HCT116 (cell line): ENCODE data around the gene TNFRSF8. TPM values are rescaled to one million over a fixed set of nuclear protein-coding genes. Genes with fewer than 3 reads are reported as not detected.

Source experiments
- ATAC-seq: fragments of 200-7000 bp; cut with Tn5 transposase; 2 replicates; pipeline ENCODE4 v1.9.1; 2020; ENCODE audit warnings: mild to moderate bottlenecking, moderate library complexity
- BruUV-seq: library from RNA; stranded (reverse); fragments of 400-500 nt; replicated peaks from 2 replicates; lab custom pipeline; 2021; lab: Mats Ljungman, UMichigan
- CTCF ChIA-PET: fragments of 300-600 bp; sonication (Branson Sonifier 250); formaldehyde crosslinking; loops from one replicate; lab custom pipeline; 2021; ENCODE audit warnings: antibody characterized with exemption; lab: Charles Lee
- POLR2A ChIA-PET: fragments of 300-600, 350-600 bp; sonication (Branson Sonifier 250); formaldehyde crosslinking; loops from one replicate; lab custom pipeline; 2021; ENCODE audit warnings: antibody characterized with exemption; lab: Charles Lee
- RAD21 ChIA-PET, 2 experiments: fragments of 300-600 bp; sonication (Branson Sonifier 250); formaldehyde crosslinking; loops; one replicate each; lab custom pipeline; 2023; ENCODE audit warnings: low total read pairs in 2 of 2; ENCODE audit not compliant: uncharacterized antibody in 2 of 2, unreplicated experiment in 2 of 2, low non-redundant PET in 1 of 2; lab: Charles Lee
- DNase-seq: peaks from one replicate; pipeline ENCODE4 v3.0.0-alpha.2; 2010; ENCODE audit warnings: low read depth, low spot score
- H2AFZ ChIP-seq: fragments of 200-600 bp; shearing (Covaris generic), sonication (generic); 2 replicates; pipeline ENCODE4 v1.6.1; 2017; ENCODE audit warnings: low read depth, mixed run types, mixed read lengths, antibody characterized with exemption, low read length; ENCODE audit not compliant: poor library complexity, severe bottlenecking
- H3K27ac ChIP-seq: 2 replicates; pipeline ENCODE4 v1.5.1; 2012; ENCODE audit warnings: low read depth, low read length
- H3K27me3 ChIP-seq: fragments of 200-600 bp; sonication (generic); 2 replicates; pipeline ENCODE4 v1.6.1; 2016; ENCODE audit warnings: mixed run types, low read length, mixed read lengths; ENCODE audit not compliant: insufficient read depth
- H3K36me3 ChIP-seq, 2 experiments: fragments of 200-500 bp in 1 of 2; fragments of 200-600 bp in 1 of 2; sonication (Bioruptor generic) in 1 of 2; sonication (generic) in 1 of 2; 2 replicates each; pipeline versions ENCODE4 v1.5.1 to v1.6.1; 2014 to 2016; ENCODE audit warnings: low read length in 2 of 2, inconsistent platforms in 1 of 2, mixed read lengths in 1 of 2, mixed run types in 1 of 2; ENCODE audit not compliant: insufficient read depth in 2 of 2, control insufficient read depth in 1 of 2
- H3K4me1 ChIP-seq, 2 experiments: fragments of 200-600 bp in 1 of 2; sonication (generic) in 1 of 2; 2 replicates each; pipeline versions ENCODE4 v1.5.1 to v1.6.1; 2012 to 2017; ENCODE audit warnings: low read length in 2 of 2, inconsistent platforms in 1 of 2, mild to moderate bottlenecking in 1 of 2, mixed read lengths in 1 of 2, mixed run types in 1 of 2, moderate library complexity in 1 of 2; ENCODE audit not compliant: insufficient read depth in 2 of 2, control insufficient read depth in 1 of 2
- H3K4me2 ChIP-seq: fragments of 200-600 bp; sonication (generic); 2 replicates; pipeline ENCODE4 v1.6.1; 2017; ENCODE audit warnings: mixed run types, low read length, mixed read lengths
- H3K4me3 ChIP-seq, 2 experiments: fragments of 200-600 bp in 1 of 2; sonication (generic) in 1 of 2; replicated peaks in 1 of 2; 2 replicates each; pipeline ENCODE4 v1.5.1; 2011 to 2016; ENCODE audit warnings: low read length in 2 of 2, control low read depth in 1 of 2, low read depth in 1 of 2, mild to moderate bottlenecking in 1 of 2, mixed read lengths in 1 of 2, mixed run types in 1 of 2
- H3K79me2 ChIP-seq: fragments of 200-600 bp; sonication (generic); 2 replicates; pipeline ENCODE4 v1.6.1; 2017; ENCODE audit warnings: mild to moderate bottlenecking, mixed run types, low read length, moderate library complexity, mixed read lengths; ENCODE audit not compliant: insufficient read depth
- H3K9ac ChIP-seq: fragments of 200-600 bp; sonication (generic); 2 replicates; pipeline ENCODE4 v1.6.1; 2016; ENCODE audit warnings: low read length, mixed read lengths
- H3K9me2 ChIP-seq: fragments of 200-600 bp; sonication (generic), shearing (Covaris generic); 2 replicates; pipeline ENCODE4 v1.6.1; 2017; ENCODE audit warnings: mixed run types, mild to moderate bottlenecking, moderate library complexity; ENCODE audit not compliant: insufficient read depth
- H3K9me3 ChIP-seq, 2 experiments: fragments of 200-500 bp in 1 of 2; fragments of 200-600 bp in 1 of 2; sonication (Bioruptor generic) in 1 of 2; sonication (generic) in 1 of 2; 2 replicates each; pipeline ENCODE4 v1.6.1; 2014 to 2017; ENCODE audit warnings: low read length in 2 of 2, mixed read lengths in 2 of 2, inconsistent platforms in 1 of 2, low read depth in 1 of 2, mild to moderate bottlenecking in 1 of 2, mixed run types in 1 of 2, moderate library complexity in 1 of 2; ENCODE audit not compliant: control insufficient read depth in 1 of 2, insufficient read depth in 1 of 2
- H4K20me1 ChIP-seq: fragments of 200-600 bp; sonication (generic), shearing (Covaris generic); 2 replicates; pipeline ENCODE4 v1.6.1; 2017; ENCODE audit warnings: mixed run types, mild to moderate bottlenecking, moderate library complexity; ENCODE audit not compliant: insufficient read depth
- CBX3 ChIP-seq: IDR thresholded peaks from 2 replicates; pipeline ENCODE4 v1.6.1; 2012; ENCODE audit warnings: low read depth
- CEBPB ChIP-seq: IDR thresholded peaks from 2 replicates; pipeline ENCODE4 v1.6.1; 2012; ENCODE audit warnings: low read depth
- ELF1 ChIP-seq: IDR thresholded peaks from 2 replicates; pipeline ENCODE4 v1.6.1; 2012; ENCODE audit warnings: low read depth, borderline replicate concordance
- JUND ChIP-seq: IDR thresholded peaks from 2 replicates; pipeline ENCODE4 v1.6.1; 2012
- MAX ChIP-seq: IDR thresholded peaks from 2 replicates; pipeline ENCODE4 v1.6.1; 2012
- POLR2A ChIP-seq: IDR thresholded peaks from 2 replicates; pipeline ENCODE4 v1.7.0; 2011; ENCODE audit warnings: borderline replicate concordance; ENCODE audit not compliant: insufficient read depth, insufficient read length; ENCODE audit errors: extremely low read depth
- RAD21 ChIP-seq: IDR thresholded peaks from 2 replicates; pipeline ENCODE4 v1.6.1; 2012; ENCODE audit warnings: low read depth, mild to moderate bottlenecking
- SIN3A ChIP-seq: IDR thresholded peaks from 2 replicates; pipeline ENCODE4 v1.6.1; 2012; ENCODE audit warnings: low read depth
- SP1 ChIP-seq: IDR thresholded peaks from 2 replicates; pipeline ENCODE4 v1.6.1; 2012; ENCODE audit warnings: low read depth
- SRF ChIP-seq: IDR thresholded peaks from 2 replicates; pipeline ENCODE4 v1.6.1; 2012; ENCODE audit warnings: low read depth
- TCF7L2 ChIP-seq: IDR thresholded peaks from 2 replicates; pipeline ENCODE4 v1.7.0; 2011; ENCODE audit warnings: borderline replicate concordance, inconsistent platforms; ENCODE audit not compliant: insufficient read depth, insufficient read length; ENCODE audit errors: extremely low read depth
- YY1 ChIP-seq: IDR thresholded peaks from 2 replicates; pipeline ENCODE4 v1.6.1; 2011; ENCODE audit warnings: low read length, low read depth, moderate library complexity, mild to moderate bottlenecking; ENCODE audit not compliant: insufficient replicate concordance; ENCODE audit errors: extremely low read depth
- ZFX ChIP-seq: fragments of 450-650 bp; IDR thresholded peaks from 2 replicates; pipeline ENCODE4 v1.6.1; 2017
- intact Hi-C: fragments of 100-400 bp; cut with micrococcal nuclease; formaldehyde crosslinking; loops from 2 replicates; pipeline ENCODE4 v1.10.0; 2022
- total RNA-seq: library from RNA; stranded (reverse); gene quantifications from one replicate; pipeline ENCODE4 v1.2.1, GENCODE V29; 2021; ENCODE audit not compliant: unreplicated experiment
- TF ChIP-seq, protein P1 (sequence below): IDR thresholded peaks from 2 replicates; pipeline ENCODE4 v1.6.1; 2011; ENCODE audit warnings: mild to moderate bottlenecking, low read length, moderate library complexity; ENCODE audit not compliant: insufficient replicate concordance; ENCODE audit errors: extremely low read depth
- TF ChIP-seq, protein P2 (sequence below): IDR thresholded peaks from 2 replicates; pipeline ENCODE4 v1.6.1; 2012; ENCODE audit warnings: low read depth

TNFRSF8 gene
- total RNA-seq, 1 experiment from 2014 or later = 0.17 TPM

- POLR2A ChIA-PET = interaction anchor here (1.1 to 2.0 kb wide), 2 partner anchors 11 to 19 kb away, joined by 4 to 5 read pairs; partner anchors contain the start of gene MIIP
- H3K4me1 ChIP-seq = no peaks in the 10 kb centered on the region
- no peaks in the 10 kb centered on the region for H3K27me3 ChIP-seq
These were observed 25.4 kb upstream of the TNFRSF8 start for GRCh38 chr1:12037486-12038355.

More at GRCh38 chr1:12037486-12038355, 25.4 kb upstream of the TNFRSF8 start:
- intact Hi-C loops = no loop called here
- CTCF ChIA-PET = no interaction called here
- DNase-seq = no peak
- Histone ChIP-seq H3K4me2 (no peak overlapping the region), H3K9ac (no peak overlapping the region), H4K20me1 (no peaks in the 10 kb centered on the region), H3K4me3 (no peak overlapping the region), H2AFZ (no peak overlapping the region), H3K9me2 (no peaks in the 10 kb centered on the region), H3K27ac (no peak overlapping the region), H3K9me3 (no peaks in the 10 kb centered on the region), H3K36me3 (no peaks in the 10 kb centered on the region), H3K79me2 (no peaks in the 10 kb centered on the region)
- RAD21 ChIA-PET = no interaction called here
- BruUV-seq = no TSS peak
- ATAC-seq = no peak
- TF ChIP-seq MAX (no peak), CBX3 (no peak), POLR2A (no peak), CEBPB (no peak), TCF7L2 (no peak), SIN3A (no peak), ZFX (no peak), SP1 (no peak), RAD21 (no peak), JUND (no peak), ELF1 (no peak), YY1 (no peak), SRF (no peak)
- TF ChIP-seq, protein P1, sequence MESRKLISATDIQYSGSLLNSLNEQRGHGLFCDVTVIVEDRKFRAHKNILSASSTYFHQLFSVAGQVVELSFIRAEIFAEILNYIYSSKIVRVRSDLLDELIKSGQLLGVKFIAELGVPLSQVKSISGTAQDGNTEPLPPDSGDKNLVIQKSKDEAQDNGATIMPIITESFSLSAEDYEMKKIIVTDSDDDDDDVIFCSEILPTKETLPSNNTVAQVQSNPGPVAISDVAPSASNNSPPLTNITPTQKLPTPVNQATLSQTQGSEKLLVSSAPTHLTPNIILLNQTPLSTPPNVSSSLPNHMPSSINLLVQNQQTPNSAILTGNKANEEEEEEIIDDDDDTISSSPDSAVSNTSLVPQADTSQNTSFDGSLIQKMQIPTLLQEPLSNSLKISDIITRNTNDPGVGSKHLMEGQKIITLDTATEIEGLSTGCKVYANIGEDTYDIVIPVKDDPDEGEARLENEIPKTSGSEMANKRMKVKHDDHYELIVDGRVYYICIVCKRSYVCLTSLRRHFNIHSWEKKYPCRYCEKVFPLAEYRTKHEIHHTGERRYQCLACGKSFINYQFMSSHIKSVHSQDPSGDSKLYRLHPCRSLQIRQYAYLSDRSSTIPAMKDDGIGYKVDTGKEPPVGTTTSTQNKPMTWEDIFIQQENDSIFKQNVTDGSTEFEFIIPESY = no peak
- TF ChIP-seq, protein P2, sequence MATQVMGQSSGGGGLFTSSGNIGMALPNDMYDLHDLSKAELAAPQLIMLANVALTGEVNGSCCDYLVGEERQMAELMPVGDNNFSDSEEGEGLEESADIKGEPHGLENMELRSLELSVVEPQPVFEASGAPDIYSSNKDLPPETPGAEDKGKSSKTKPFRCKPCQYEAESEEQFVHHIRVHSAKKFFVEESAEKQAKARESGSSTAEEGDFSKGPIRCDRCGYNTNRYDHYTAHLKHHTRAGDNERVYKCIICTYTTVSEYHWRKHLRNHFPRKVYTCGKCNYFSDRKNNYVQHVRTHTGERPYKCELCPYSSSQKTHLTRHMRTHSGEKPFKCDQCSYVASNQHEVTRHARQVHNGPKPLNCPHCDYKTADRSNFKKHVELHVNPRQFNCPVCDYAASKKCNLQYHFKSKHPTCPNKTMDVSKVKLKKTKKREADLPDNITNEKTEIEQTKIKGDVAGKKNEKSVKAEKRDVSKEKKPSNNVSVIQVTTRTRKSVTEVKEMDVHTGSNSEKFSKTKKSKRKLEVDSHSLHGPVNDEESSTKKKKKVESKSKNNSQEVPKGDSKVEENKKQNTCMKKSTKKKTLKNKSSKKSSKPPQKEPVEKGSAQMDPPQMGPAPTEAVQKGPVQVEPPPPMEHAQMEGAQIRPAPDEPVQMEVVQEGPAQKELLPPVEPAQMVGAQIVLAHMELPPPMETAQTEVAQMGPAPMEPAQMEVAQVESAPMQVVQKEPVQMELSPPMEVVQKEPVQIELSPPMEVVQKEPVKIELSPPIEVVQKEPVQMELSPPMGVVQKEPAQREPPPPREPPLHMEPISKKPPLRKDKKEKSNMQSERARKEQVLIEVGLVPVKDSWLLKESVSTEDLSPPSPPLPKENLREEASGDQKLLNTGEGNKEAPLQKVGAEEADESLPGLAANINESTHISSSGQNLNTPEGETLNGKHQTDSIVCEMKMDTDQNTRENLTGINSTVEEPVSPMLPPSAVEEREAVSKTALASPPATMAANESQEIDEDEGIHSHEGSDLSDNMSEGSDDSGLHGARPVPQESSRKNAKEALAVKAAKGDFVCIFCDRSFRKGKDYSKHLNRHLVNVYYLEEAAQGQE = no peak
